Endothelial cell of umbilical vein (primary cell): ENCODE data around the gene CAMKMT. TPM values are rescaled to one million over a fixed set of nuclear protein-coding genes. Genes with fewer than 3 reads are reported as not detected.

Experiments
- BruUV-seq: library from RNA; stranded (reverse); fragments of 400-500 nt; replicated peaks from 2 replicates; lab custom pipeline; 2021; lab: Mats Ljungman, UMichigan
- CTCF ChIA-PET: fragments of 300-600, 350-600 bp; sonication (Branson Sonifier 250); formaldehyde crosslinking; loops from one replicate; lab custom pipeline; 2021; ENCODE audit warnings: antibody characterized with exemption, inconsistent platforms; lab: Charles Lee
- POLR2A ChIA-PET: fragments of 300-600, 350-600 bp; sonication (Branson Sonifier 250); formaldehyde crosslinking; loops from one replicate; lab custom pipeline; 2021; ENCODE audit warnings: antibody characterized with exemption, inconsistent platforms; lab: Charles Lee
- DNase-seq: peaks from one replicate; pipeline ENCODE4 v3.0.0-alpha.2; 2011; ENCODE audit warnings: low read depth, low spot score
- FAIRE-seq: peaks from 2 replicates; lab custom pipeline; 2011; peaks lifted over from hg19 to GRCh38; lab: Jason Lieb, UNC
- H2AFZ ChIP-seq: 2 replicates; pipeline ENCODE4 v1.6.0; 2012; ENCODE audit warnings: low read depth, low read length, control low read depth, inconsistent platforms
- H3K27ac ChIP-seq: 2 replicates; pipeline ENCODE4 v1.5.1; 2011; ENCODE audit warnings: low read depth, mild to moderate bottlenecking, control low read depth, low read length, moderate library complexity; ENCODE audit not compliant: insufficient read depth
- H3K27me3 ChIP-seq, 2 experiments: 2 replicates each; pipeline versions ENCODE4 v1.6.0 to v1.6.1; 2011; ENCODE audit warnings: low read length in 2 of 2, mixed read lengths in 1 of 2; ENCODE audit not compliant: control insufficient read depth in 2 of 2, insufficient read depth in 2 of 2
- H3K36me3 ChIP-seq, 2 experiments: 2 replicates in 1 of 2; 3 replicates in 1 of 2; pipeline ENCODE4 v1.5.1; 2011; ENCODE audit warnings: low read length in 2 of 2, mild to moderate bottlenecking in 1 of 2, moderate library complexity in 1 of 2; ENCODE audit not compliant: control insufficient read depth in 2 of 2, insufficient read depth in 2 of 2; ENCODE audit errors: extremely low read depth in 1 of 2
- H3K4me1 ChIP-seq: 3 replicates; pipeline ENCODE4 v1.5.1; 2011; ENCODE audit warnings: mild to moderate bottlenecking, low read length; ENCODE audit not compliant: control insufficient read depth, insufficient read depth; ENCODE audit errors: extremely low read depth
- H3K4me2 ChIP-seq: 2 replicates; pipeline ENCODE4 v1.6.1; 2011; ENCODE audit warnings: low read length, control low read depth, mixed read lengths; ENCODE audit not compliant: insufficient read depth
- H3K4me3 ChIP-seq, 3 experiments: fragments of 200-600 bp in 1 of 3; sonication (generic), shearing (Covaris generic) in 1 of 3; replicated peaks in 1 of 3; 2 replicates each; pipeline ENCODE4 v1.5.1; 2011 to 2016; ENCODE audit warnings: control low read depth in 3 of 3, low read length in 3 of 3, mild to moderate bottlenecking in 2 of 3, inconsistent platforms in 1 of 3, low read depth in 1 of 3, moderate library complexity in 1 of 3; ENCODE audit not compliant: insufficient read depth in 1 of 3
- H3K79me2 ChIP-seq: 2 replicates; pipeline ENCODE4 v1.6.0; 2012; ENCODE audit warnings: low read length, inconsistent platforms; ENCODE audit not compliant: control insufficient read depth, insufficient read depth
- H3K9ac ChIP-seq: replicated peaks from 2 replicates; pipeline ENCODE3; 2011; ENCODE audit warnings: low read length, control low read depth; ENCODE audit not compliant: insufficient read depth; ENCODE audit errors: extremely low read depth
- H3K9me1 ChIP-seq: replicated peaks from 3 replicates; pipeline ENCODE4 v1.6.0; 2011; ENCODE audit warnings: mild to moderate bottlenecking, low read length; ENCODE audit not compliant: control insufficient read depth, insufficient read depth; ENCODE audit errors: extremely low read depth
- H3K9me3 ChIP-seq: replicated peaks from 2 replicates; pipeline ENCODE4 v1.5.1; 2012; ENCODE audit warnings: low read length, inconsistent platforms; ENCODE audit not compliant: control insufficient read depth, insufficient read depth
- H4K20me1 ChIP-seq: replicated peaks from 2 replicates; pipeline ENCODE3; 2011; ENCODE audit warnings: mild to moderate bottlenecking, low read length; ENCODE audit not compliant: control insufficient read depth, insufficient read depth; ENCODE audit errors: extremely low read depth
- CTCF ChIP-seq, 2 donors: IDR thresholded peaks; 1 replicate in 1 of 2; 2 replicates in 1 of 2; pipeline ENCODE4 v1.5.1; 2011; ENCODE audit warnings: low read length in 2 of 2, mild to moderate bottlenecking in 2 of 2, moderate library complexity in 2 of 2, control low read depth in 1 of 2, inconsistent platforms in 1 of 2, low read depth in 1 of 2; ENCODE audit not compliant: insufficient read depth in 1 of 2; ENCODE audit errors: extremely low read depth in 1 of 2
- EZH2 ChIP-seq: IDR thresholded peaks from 2 replicates; pipeline ENCODE4 v1.6.1; 2012; ENCODE audit warnings: borderline replicate concordance, low read depth, mild to moderate bottlenecking, moderate library complexity, low read length, inconsistent platforms; ENCODE audit not compliant: severe bottlenecking
- FOS ChIP-seq: IDR thresholded peaks from 2 replicates; pipeline ENCODE4 v1.6.1; 2011; ENCODE audit warnings: mild to moderate bottlenecking, low read length, moderate library complexity, borderline replicate concordance; ENCODE audit not compliant: insufficient read depth
- GATA2 ChIP-seq: IDR thresholded peaks from 2 replicates; pipeline ENCODE4 v1.7.0; 2011; ENCODE audit warnings: low read depth, mild to moderate bottlenecking, moderate library complexity, mixed read lengths, low read length; ENCODE audit not compliant: insufficient read length, insufficient read depth
- JUN ChIP-seq: IDR thresholded peaks from 2 replicates; pipeline ENCODE4 v1.6.1; 2011; ENCODE audit warnings: borderline replicate concordance, low read depth; ENCODE audit not compliant: insufficient read length, insufficient read depth
- MYC ChIP-seq: IDR thresholded peaks from one replicate; pipeline ENCODE4 v1.6.1; 2011; ENCODE audit warnings: mild to moderate bottlenecking, low read depth, low read length
- POLR2A ChIP-seq: IDR thresholded peaks from 2 replicates; pipeline ENCODE4 v1.6.1; 2012; ENCODE audit warnings: low read depth, mild to moderate bottlenecking, control low read depth, low read length
- POLR2AphosphoS5 ChIP-seq: IDR thresholded peaks from 2 replicates; pipeline ENCODE4 v1.6.1; 2012; ENCODE audit warnings: low read depth, mild to moderate bottlenecking, control low read depth, low read length, moderate library complexity; ENCODE audit not compliant: insufficient read depth
- dilution Hi-C: fragments of 300-500 bp; cut with MboI; formaldehyde crosslinking; loops from one replicate; pipeline ENCODE4 v1.15.0; 2019; ENCODE audit warnings: low sequenced_read_pairs; ENCODE audit not compliant: extremely low pct_ligation_motif_present
- intact Hi-C: fragments of 100-400 bp; cut with micrococcal nuclease; formaldehyde crosslinking; loops from one replicate; pipeline ENCODE4 v1.10.0; 2022
- polyA plus RNA-seq, 4 experiments: library from polyadenylated mRNA; depleted of rRNA in 3 of 4; stranded (reverse) in 3 of 4; unstranded in 1 of 4; fragments of >200 nt; gene quantifications; 2 replicates each; pipeline versions ENCODE4 v1.2.1 to v1.2.3, GENCODE V29; 2011 to 2012; ENCODE audit warnings: missing spikeins in 1 of 4
- total RNA-seq: library from RNA; stranded (reverse); gene quantifications from 2 replicates; pipeline ENCODE4 v1.2.3, GENCODE V29; 2021
- TF ChIP-seq, protein P1 (sequence below): IDR thresholded peaks from 2 replicates; pipeline ENCODE4 v1.6.1; 2011; ENCODE audit not compliant: insufficient read depth, insufficient read length

CAMKMT gene
- total and polyA plus RNA-seq, 2 donors (not counting 3 experiments of a cell fraction or from before 2014, with no cell fraction given): 4.1 to 10.7 TPM

GRCh38 chr2:44580875-44581515 is 219.2 kb downstream of the CAMKMT start:
- TF ChIP-seq MYC (no peak), GATA2 (no peak), JUN (no peak), POLR2AphosphoS5 (no peak), CTCF (IDR thresholded peaks at IDR 0.05; ENCODE audit: extremely low read depth in 1 of 2, insufficient read depth in 1 of 2, low read depth in 1 of 2, low read length in 2 of 2) (no peak), POLR2A (no peak), EZH2 (no peak), FOS (no peak)
- TF ChIP-seq, protein P1, sequence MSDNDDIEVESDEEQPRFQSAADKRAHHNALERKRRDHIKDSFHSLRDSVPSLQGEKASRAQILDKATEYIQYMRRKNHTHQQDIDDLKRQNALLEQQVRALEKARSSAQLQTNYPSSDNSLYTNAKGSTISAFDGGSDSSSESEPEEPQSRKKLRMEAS: no peak
- H2AFZ ChIP-seq: no peak overlapping the region
- no peak overlapping the region for H3K27ac ChIP-seq
- H3K9ac ChIP-seq: no peak overlapping the region
- dilution Hi-C loops: no loop called here
- no peaks in the 10 kb centered on the region for H3K79me2 ChIP-seq
- DNase-seq (no peak), FAIRE-seq (no peak)
- POLR2A ChIA-PET: no interaction called here
- H3K27me3 ChIP-seq: no peaks in the 10 kb centered on the region
- no peak overlapping the region for H3K4me3 ChIP-seq
- H4K20me1 ChIP-seq: no peaks in the 10 kb centered on the region
- intact Hi-C loops: no loop called here
- no peaks in the 10 kb centered on the region for H3K4me1 ChIP-seq
- H3K9me3 ChIP-seq: no peaks in the 10 kb centered on the region
- no peaks in the 10 kb centered on the region for H3K9me1 ChIP-seq
- CTCF ChIA-PET: interaction anchor here (0.7 to 2.1 kb wide), 5 partner anchors 12 to 101 kb away, joined by 3 to 9 read pairs (median 3); no protein-coding TSS in a partner anchor
- H3K4me2 ChIP-seq: no peak overlapping the region
- BruUV-seq: no TSS peak
- no peaks in the 10 kb centered on the region for H3K36me3 ChIP-seq
